ENCODE results near the gene ERICH3. TPM values are rescaled to one million over a fixed set of nuclear protein-coding genes. Genes with fewer than 3 reads are reported as not detected.

Gene ERICH3
- total and polyA plus RNA-seq, 2 donors (not counting 1 experiment from before 2014, with no cell fraction given) = 0.17 TPM; not detected in 1

GRCh38 chr1:74713849-74714248, 40.3 kb upstream of the ERICH3 start:
- H2AFZ ChIP-seq (ENCODE audit: low read length) = no peak overlapping the region
- DNase-seq (ENCODE audit: low read depth in 2 of 2) = no peak
- no peak overlapping the region for H3K9ac ChIP-seq (ENCODE audit: insufficient read depth, low read length)
- H3K4me3 ChIP-seq (replicated peaks in 1 of 4; ENCODE audit: control extremely low read depth in 1 of 4, insufficient read depth in 1 of 4, low read depth in 3 of 4, low read length in 4 of 4) = no peak overlapping the region
- no peaks in the 10 kb centered on the region for H3K79me2 ChIP-seq (ENCODE audit: control insufficient read depth, insufficient read depth, low read length)
- TF ChIP-seq CTCF (conservative IDR thresholded peaks at IDR 0.05 in 1 of 2, IDR thresholded peaks at IDR 0.05 in 1 of 2; ENCODE audit: low read depth in 1 of 2, low read length in 2 of 2) (no peak), EZH2 (IDR thresholded peaks at IDR 0.05; ENCODE audit: low read length, missing control alignments) (no peak)
- no peaks in the 10 kb centered on the region for H3K27me3 ChIP-seq (ENCODE audit: control insufficient read depth, insufficient read depth, low read length)
- no peaks in the 10 kb centered on the region for H4K20me1 ChIP-seq (ENCODE audit: control insufficient read depth, extremely low read depth, insufficient read depth, low read length)
- H3K4me2 ChIP-seq (ENCODE audit: extremely low read depth, insufficient read depth, low read length) = no peak overlapping the region
- no peak overlapping the region for H3K27ac ChIP-seq (ENCODE audit: insufficient read depth, low read length)
- no peaks in the 10 kb centered on the region for H3K9me3 ChIP-seq (ENCODE audit: control insufficient read depth, insufficient read depth, low read depth, low read length)
- H3K36me3 ChIP-seq (ENCODE audit: control insufficient read depth, insufficient read depth, low read length) = peaks cover 5% of the 10 kb centered on the region
- no peaks in the 10 kb centered on the region for H3K4me1 ChIP-seq (ENCODE audit: control insufficient read depth, extremely low read depth, insufficient read depth, low read length)

GRCh38 chr1:74712881-74713280, 39.3 kb upstream of the ERICH3 start:
- peak in 1 of 2 donors; percentile 25 for DNase-seq (ENCODE audit: low read depth in 2 of 2)
- Histone ChIP-seq H2AFZ (ENCODE audit: low read length) (no peak overlapping the region), H3K4me3 (replicated peaks in 1 of 4; ENCODE audit: control extremely low read depth in 1 of 4, insufficient read depth in 1 of 4, low read depth in 3 of 4, low read length in 4 of 4) (no peak overlapping the region), H3K9me3 (ENCODE audit: control insufficient read depth, insufficient read depth, low read depth, low read length) (no peaks in the 10 kb centered on the region), H3K79me2 (ENCODE audit: control insufficient read depth, insufficient read depth, low read length) (no peaks in the 10 kb centered on the region), H3K27ac (ENCODE audit: insufficient read depth, low read length) (no peak overlapping the region), H3K4me1 (ENCODE audit: control insufficient read depth, extremely low read depth, insufficient read depth, low read length) (no peaks in the 10 kb centered on the region), H3K27me3 (ENCODE audit: control insufficient read depth, insufficient read depth, low read length) (no peaks in the 10 kb centered on the region), H3K9ac (ENCODE audit: insufficient read depth, low read length) (no peak overlapping the region), H4K20me1 (ENCODE audit: control insufficient read depth, extremely low read depth, insufficient read depth, low read length) (no peaks in the 10 kb centered on the region), H3K4me2 (ENCODE audit: extremely low read depth, insufficient read depth, low read length) (no peak overlapping the region), H3K36me3 (ENCODE audit: control insufficient read depth, insufficient read depth, low read length) (peaks cover 5% of the 10 kb centered on the region)
- TF ChIP-seq CTCF (conservative IDR thresholded peaks at IDR 0.05 in 1 of 2, IDR thresholded peaks at IDR 0.05 in 1 of 2; ENCODE audit: low read depth in 1 of 2, low read length in 2 of 2) (no peak), EZH2 (IDR thresholded peaks at IDR 0.05; ENCODE audit: low read length, missing control alignments) (no peak)

- Histone ChIP-seq H3K4me2 (ENCODE audit: extremely low read depth, insufficient read depth, low read length) (no peak overlapping the region), H4K20me1 (ENCODE audit: control insufficient read depth, extremely low read depth, insufficient read depth, low read length) (no peaks in the 10 kb centered on the region), H3K4me3 (replicated peaks in 1 of 4; ENCODE audit: control extremely low read depth in 1 of 4, insufficient read depth in 1 of 4, low read depth in 3 of 4, low read length in 4 of 4) (no peak overlapping the region), H3K9me3 (ENCODE audit: control insufficient read depth, insufficient read depth, low read depth, low read length) (no peaks in the 10 kb centered on the region), H2AFZ (ENCODE audit: low read length) (no peak overlapping the region), H3K79me2 (ENCODE audit: control insufficient read depth, insufficient read depth, low read length) (no peaks in the 10 kb centered on the region), H3K4me1 (ENCODE audit: control insufficient read depth, extremely low read depth, insufficient read depth, low read length) (no peaks in the 10 kb centered on the region), H3K27ac (ENCODE audit: insufficient read depth, low read length) (no peak overlapping the region), H3K36me3 (ENCODE audit: control insufficient read depth, insufficient read depth, low read length) (peaks cover 2% of the 10 kb centered on the region), H3K9ac (ENCODE audit: insufficient read depth, low read length) (no peak overlapping the region), H3K27me3 (ENCODE audit: control insufficient read depth, insufficient read depth, low read length) (no peaks in the 10 kb centered on the region)
- no peak for DNase-seq (ENCODE audit: low read depth in 2 of 2)
- no peak for TF ChIP-seq CTCF (conservative IDR thresholded peaks at IDR 0.05 in 1 of 2, IDR thresholded peaks at IDR 0.05 in 1 of 2; ENCODE audit: low read depth in 1 of 2, low read length in 2 of 2)
- no peak for TF ChIP-seq EZH2 (IDR thresholded peaks at IDR 0.05; ENCODE audit: low read length, missing control alignments)
Measured at GRCh38 chr1:74703386-74704182, 30.0 kb upstream of the ERICH3 start.
